ENCODE results near the gene MPO. TPM values are rescaled to one million over a fixed set of nuclear protein-coding genes. Genes with fewer than 3 reads are reported as not detected.

Gene MPO
- polyA plus RNA-seq, 3 donors: 0.15 to 1.0 (median 0.34) TPM

GRCh38 chr17:58272367-58273280 is 8.1 kb downstream of the MPO start:
- H3K27ac ChIP-seq (ENCODE audit: low read depth, low read length): no peak overlapping the region
- 63 to 83% (median 71%) methylated on average over 12 of the region's 12 CpGs for WGBS, 3 donors

GRCh38 chr17:58271216-58271931 is 9.4 kb downstream of the MPO start:
- WGBS, 3 donors: 71 to 88% (median 78%) methylated on average over 21 of the region's 21 CpGs
- H3K27ac ChIP-seq (ENCODE audit: low read depth, low read length): no peak overlapping the region

DNA sequence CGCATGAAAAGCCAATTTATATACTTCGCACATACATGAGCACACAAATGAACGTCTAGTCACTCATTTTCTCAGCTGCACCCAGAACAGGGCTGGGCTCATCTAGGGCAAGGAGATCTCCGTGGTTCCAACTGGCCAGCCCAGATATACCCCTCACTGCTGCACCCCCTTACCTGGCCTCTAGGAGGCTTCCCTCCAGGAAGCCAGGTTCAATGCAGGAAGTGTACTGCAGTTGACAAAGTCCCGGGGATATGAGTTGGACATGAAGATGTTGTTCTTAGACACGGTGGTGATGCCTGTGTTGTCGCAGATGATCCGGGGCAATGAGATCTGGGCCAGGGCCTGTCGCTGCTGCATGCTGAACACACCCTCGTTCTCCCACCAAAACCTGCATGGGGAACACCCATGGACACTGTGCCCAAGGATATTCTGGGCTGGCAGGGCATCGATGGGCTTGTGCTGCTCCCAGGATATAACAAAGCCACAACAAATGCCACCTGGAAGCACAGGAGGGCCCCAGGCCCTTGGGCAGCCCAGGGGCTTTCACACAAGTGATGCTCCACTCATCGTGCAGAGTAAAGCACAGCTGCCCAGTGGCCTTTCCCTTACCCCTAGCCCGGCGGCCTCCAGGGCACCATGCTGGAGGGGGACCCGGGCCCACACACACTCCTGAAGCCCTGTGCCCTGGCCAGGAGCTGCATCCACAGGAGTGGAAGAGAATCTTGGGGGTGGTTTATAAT is 10.1 kb downstream of the MPO start:
- 71 to 79% (median 71%) methylated on average over 15 of the region's 15 CpGs for WGBS, 3 donors
- H3K27ac ChIP-seq (ENCODE audit: low read depth, low read length): no peak overlapping the region

DNA sequence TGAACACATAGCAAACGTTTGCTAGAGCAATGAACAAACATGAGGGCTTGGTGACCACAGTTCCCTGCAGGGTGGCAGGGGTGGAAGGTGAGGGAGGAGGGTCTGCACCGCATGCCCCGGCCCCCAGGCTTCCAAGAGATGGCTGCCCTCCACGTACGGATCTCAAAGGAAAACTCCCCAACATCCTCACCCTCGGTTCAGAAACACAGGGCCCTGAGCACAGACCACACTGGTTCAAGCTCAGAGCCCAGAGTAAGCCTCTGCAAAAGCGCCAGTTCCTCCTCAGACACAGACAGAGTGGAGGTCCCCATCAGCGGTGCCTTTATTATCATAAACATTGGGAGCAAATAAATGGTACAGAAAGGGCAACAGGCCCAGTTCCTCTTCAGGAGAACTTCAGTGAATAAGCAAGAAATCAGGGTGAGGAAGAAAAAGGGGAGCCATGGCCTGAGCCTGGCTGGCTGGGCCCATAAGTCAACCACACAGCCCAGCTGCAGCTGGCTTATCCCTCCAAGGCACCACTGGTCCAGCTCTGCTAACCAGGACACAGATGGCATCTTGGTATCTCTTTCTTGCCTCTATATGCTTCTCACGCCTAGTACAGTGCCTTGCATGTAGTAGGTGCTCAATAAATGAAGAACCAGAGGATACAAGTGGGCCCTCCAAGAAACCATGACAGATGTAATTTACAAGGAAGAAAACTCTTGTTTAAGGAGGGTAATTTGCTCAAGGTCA is 11.0 kb downstream of the MPO start:
- H3K27ac ChIP-seq (ENCODE audit: low read depth, low read length): no peak overlapping the region
- 63 to 77% (median 71%) methylated on average over 9 of the region's 9 CpGs for WGBS, 3 donors

- WGBS, 3 donors: 54 to 81% (median 64%) methylated on average over 6 of the region's 6 CpGs
- H3K27ac ChIP-seq (ENCODE audit: low read depth, low read length): no peak overlapping the region
Observed at GRCh38 chr17:58268774-58269556, 11.8 kb downstream of the MPO start.

- WGBS, 3 donors: 58 to 87% (median 76%) methylated on average over 12 of the region's 12 CpGs
Observed at GRCh38 chr17:58268326-58268725, 12.4 kb downstream of the MPO start.

DNA sequence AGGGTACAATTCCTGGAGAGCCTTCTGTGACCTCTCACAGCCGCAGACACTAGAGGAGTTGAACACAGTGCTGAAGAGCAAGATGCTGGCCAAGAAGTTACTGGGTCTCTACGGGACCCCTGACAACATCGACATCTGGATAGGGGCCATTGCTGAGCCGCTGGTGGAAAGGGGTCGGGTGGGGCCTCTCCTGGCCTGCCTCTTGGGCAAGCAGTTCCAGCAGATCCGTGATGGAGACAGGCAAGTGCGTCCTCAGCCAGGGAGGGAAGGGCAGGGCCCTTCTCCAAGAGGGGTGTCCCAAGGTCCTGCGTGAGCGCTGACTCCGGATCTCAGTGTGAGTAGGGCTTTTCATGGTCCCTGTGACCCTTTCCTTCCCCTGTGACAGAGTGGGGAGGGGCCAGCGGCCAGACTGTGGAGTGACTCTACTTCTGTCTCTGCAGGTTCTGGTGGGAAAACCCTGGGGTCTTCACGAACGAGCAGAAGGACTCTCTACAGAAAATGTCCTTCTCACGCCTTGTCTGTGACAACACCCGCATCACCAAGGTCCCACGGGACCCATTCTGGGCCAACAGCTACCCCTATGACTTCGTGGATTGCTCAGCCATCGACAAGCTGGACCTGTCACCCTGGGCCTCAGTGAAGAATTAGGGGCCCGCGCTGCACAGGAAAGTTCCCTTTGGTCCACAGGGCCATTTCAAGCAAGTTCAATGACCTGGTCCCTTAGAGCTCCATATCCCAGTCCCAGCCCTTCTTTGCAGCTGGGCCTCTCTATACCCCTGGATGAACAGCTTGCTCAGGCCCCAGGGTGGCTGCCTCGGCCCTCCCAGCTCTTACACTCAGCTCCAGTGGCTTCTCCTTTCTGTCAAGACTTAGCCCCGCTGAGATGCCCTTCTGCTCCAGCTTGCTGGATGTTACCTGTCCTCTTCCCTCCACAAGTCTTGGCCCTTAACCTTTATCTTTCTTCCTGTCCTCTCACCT is 13.1 kb downstream of the MPO start:
- H3K27ac ChIP-seq (ENCODE audit: low read depth, low read length): no peak overlapping the region
- 55 to 83% (median 55%) methylated on average over 22 of the region's 22 CpGs for WGBS, 3 donors

More at GRCh38 chr17:58268326-58268725, 12.4 kb downstream of the MPO start:
- no peak overlapping the region for H3K27ac ChIP-seq (ENCODE audit: low read depth, low read length)

DNA sequence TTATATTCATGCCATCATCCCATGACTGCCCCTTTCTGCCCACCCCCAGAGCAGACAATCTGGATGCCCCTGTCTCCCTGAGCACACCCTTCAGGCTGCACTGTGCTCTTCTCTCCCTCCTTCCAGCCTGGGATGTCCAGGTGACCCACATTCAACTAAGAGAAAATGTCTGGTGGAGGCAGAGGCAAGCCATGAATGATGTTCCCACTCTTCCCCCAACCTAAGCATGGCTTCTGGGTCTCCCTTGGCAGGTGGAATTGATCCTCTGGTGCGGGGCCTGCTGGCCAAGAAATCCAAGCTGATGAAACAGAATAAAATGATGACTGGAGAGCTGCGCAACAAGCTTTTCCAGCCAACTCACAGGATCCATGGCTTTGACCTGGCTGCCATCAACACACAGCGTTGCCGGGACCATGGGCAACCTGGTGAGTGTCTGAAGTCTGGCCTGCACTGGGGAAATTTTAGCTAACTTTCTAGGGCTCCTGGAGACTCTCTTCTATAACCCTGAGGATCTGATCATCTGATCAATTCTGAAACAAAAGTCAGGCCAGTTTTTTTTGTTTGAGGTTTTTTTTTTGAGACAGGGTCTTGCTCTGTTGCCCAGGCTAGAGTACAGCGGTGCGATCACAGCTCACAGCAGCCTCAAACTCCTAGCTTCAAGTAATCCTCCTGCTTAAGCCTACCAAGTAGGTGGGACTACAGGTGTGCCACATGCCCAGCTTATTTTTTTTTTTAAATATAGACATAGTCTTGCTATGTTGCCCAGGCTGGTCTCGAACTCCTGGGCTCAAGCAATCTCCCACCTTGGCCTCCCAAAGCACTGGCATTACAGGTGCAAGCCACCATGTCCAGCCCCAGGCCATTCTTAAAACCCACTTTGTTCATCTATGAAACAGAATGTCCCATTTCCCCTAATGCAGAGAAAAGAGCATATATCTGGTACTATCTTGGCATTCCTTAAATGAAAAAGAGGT is 14.5 kb downstream of the MPO start:
- no peak overlapping the region for H3K27ac ChIP-seq (ENCODE audit: low read depth, low read length)
- WGBS, 3 donors: 76 to 95% (median 79%) methylated on average over 7 of the region's 7 CpGs

DNA sequence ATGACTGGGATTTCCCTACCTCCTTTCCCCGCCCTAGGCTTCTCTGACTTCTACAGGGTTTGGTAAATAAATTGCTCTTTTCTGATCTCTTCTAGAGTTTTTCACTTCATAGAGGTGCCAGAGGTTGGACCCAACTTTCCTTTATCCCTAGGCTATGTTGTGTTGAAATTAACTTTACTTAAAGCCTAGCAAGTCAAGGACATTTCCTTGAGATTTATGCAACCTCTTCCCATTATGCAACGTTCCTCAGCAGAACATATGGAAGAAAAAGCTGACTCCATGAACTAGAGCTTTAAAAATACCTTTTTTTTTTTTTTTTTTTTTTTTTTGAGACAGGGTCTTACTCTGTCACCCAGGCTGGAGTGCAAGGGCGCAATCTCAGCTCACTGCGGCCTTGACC is 15.5 kb downstream of the MPO start:
- 67 to 81% (median 70%) methylated on average over 4 of the region's 4 CpGs for WGBS, 3 donors
- no peak overlapping the region for H3K27ac ChIP-seq (ENCODE audit: low read depth, low read length)

DNA sequence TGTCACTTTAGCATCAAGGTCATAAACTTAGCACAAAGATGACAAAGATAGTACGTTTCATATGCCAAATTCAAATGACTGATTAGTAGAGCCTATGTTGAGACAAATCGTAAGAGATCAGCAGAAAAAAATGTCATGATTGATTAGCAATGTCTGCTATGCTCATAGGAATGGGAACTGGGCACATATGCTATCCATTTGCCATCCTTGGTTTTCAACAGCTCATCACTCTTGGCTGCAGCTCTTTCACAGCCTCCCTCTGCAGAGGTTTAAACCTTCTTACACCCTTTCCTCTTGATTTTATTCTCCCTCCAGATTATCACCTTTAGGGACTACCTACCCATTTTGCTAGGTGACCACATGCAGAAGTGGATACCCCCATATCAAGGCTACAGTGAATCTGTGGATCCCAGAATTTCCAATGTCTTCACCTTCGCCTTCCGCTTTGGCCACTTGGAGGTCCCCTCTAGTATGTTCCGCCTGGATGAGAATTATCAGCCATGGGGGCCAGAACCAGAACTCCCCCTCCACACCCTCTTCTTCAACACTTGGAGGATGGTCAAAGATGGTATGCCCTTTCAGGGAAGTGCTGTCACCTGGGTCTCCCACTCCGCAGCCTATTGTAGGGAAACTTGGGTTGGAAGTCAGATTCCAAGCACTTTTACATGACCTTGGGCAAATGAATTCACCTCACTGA is 16.2 kb downstream of the MPO start:
- WGBS, 3 donors: 69 to 79% (median 79%) methylated on average over 6 of the region's 6 CpGs
- no peak overlapping the region for H3K27ac ChIP-seq (ENCODE audit: low read depth, low read length)

- no peak overlapping the region for H3K27ac ChIP-seq (ENCODE audit: low read depth, low read length)
- WGBS, 3 donors: 66 to 85% (median 75%) methylated on average over 1 of the region's 1 CpG
Observed at GRCh38 chr17:58263773-58264172, 17.0 kb downstream of the MPO start.

DNA sequence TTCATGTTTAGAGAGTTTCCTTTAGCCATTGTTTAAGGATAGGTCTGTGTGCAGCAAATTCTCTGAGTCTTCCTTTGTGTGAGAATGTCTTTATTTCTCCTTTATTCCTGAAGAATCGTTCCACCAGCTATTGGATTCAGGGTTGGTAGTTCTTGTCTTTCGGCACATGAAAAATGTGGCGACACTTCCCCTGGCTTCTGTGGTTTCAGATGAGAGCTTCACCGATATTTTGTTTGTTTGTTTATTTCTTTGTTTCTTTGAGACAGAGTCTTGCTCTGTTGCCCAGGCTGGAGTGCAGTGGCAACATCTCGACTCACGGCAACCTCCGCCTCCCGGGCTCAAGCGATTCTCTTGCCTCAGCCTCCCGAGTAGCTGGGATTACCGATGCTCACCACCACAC is 18.6 kb downstream of the MPO start:
- H3K27ac ChIP-seq (ENCODE audit: low read depth, low read length): no peak overlapping the region
- WGBS, 3 donors: 78 to 85% (median 82%) methylated on average over 11 of the region's 11 CpGs

- no peak overlapping the region for H3K27ac ChIP-seq (ENCODE audit: low read depth, low read length)
- WGBS, 3 donors: 22 to 27% (median 24%) methylated on average over 8 of the region's 8 CpGs
Observed at GRCh38 chr17:58254803-58255202, 25.9 kb downstream of the MPO start.

- 80 to 86% (median 81%) methylated on average over 3 of the region's 3 CpGs for WGBS, 3 donors
- H3K27ac ChIP-seq (ENCODE audit: low read depth, low read length): no peak overlapping the region
Observed at GRCh38 chr17:58253082-58253481, 27.7 kb downstream of the MPO start.

- WGBS, 3 donors: 57 to 74% (median 68%) methylated on average over 9 of the region's 9 CpGs
- H3K27ac ChIP-seq (ENCODE audit: low read depth, low read length): no peak overlapping the region
Observed at GRCh38 chr17:58252141-58252540, 28.6 kb downstream of the MPO start.
